GM06990 (cell line): Measurements from ENCODE around the gene AMACR.

Experiments
- DNase-seq: peaks from one replicate; pipeline ENCODE4 v3.0.0-alpha.2; 2011; ENCODE audit not compliant: insufficient read length; ENCODE audit errors: extremely low read depth
- H3K27me3 ChIP-seq: replicated peaks from 2 replicates; pipeline ENCODE4 v1.6.0; 2011; ENCODE audit warnings: low read length; ENCODE audit not compliant: control insufficient read depth, insufficient read depth
- H3K36me3 ChIP-seq: 2 replicates; pipeline ENCODE4 v1.5.1; 2011; ENCODE audit warnings: low read length; ENCODE audit not compliant: control insufficient read depth, insufficient read depth
- H3K4me3 ChIP-seq: replicated peaks from 2 replicates; pipeline ENCODE4 v1.5.1; 2011; ENCODE audit warnings: low read depth, mild to moderate bottlenecking, control low read depth, low read length
- CTCF ChIP-seq: IDR thresholded peaks from 2 replicates; pipeline ENCODE4 v1.5.1; 2011; ENCODE audit warnings: low read length, control low read depth, mild to moderate bottlenecking, inconsistent platforms; ENCODE audit not compliant: insufficient read depth, poor library complexity, severe bottlenecking

AMACR gene

GRCh38 chr5:34026089-34026761, 18.4 kb upstream of the AMACR start:
- no peaks in the 10 kb centered on the region for H3K27me3 ChIP-seq
- no peaks in the 10 kb centered on the region for H3K36me3 ChIP-seq
- no peak overlapping the region for H3K4me3 ChIP-seq
- DNase-seq, result no peak
- TF ChIP-seq CTCF, result no peak

GRCh38 chr5:34022121-34022705, 14.4 kb upstream of the AMACR start:
- no peak for TF ChIP-seq CTCF
- Histone ChIP-seq H3K36me3 (no peaks in the 10 kb centered on the region), H3K4me3 (no peak overlapping the region), H3K27me3 (no peaks in the 10 kb centered on the region)
- DNase-seq, result peak; percentile 9

- H3K27me3 ChIP-seq, result no peaks in the 10 kb centered on the region
- DNase-seq, result no peak
- no peak overlapping the region for H3K4me3 ChIP-seq
- TF ChIP-seq CTCF, result no peak
- H3K36me3 ChIP-seq, result no peaks in the 10 kb centered on the region
Measured at GRCh38 chr5:34021334-34021733, 13.5 kb upstream of the AMACR start.

- no peak for DNase-seq
- no peak for TF ChIP-seq CTCF
- Histone ChIP-seq H3K4me3 (no peak overlapping the region), H3K27me3 (no peaks in the 10 kb centered on the region), H3K36me3 (no peaks in the 10 kb centered on the region)
Measured at GRCh38 chr5:34020726-34021125, 12.9 kb upstream of the AMACR start.

- H3K27me3 ChIP-seq, result no peaks in the 10 kb centered on the region
- DNase-seq, result no peak
- no peak overlapping the region for H3K4me3 ChIP-seq
- H3K36me3 ChIP-seq, result no peaks in the 10 kb centered on the region
- no peak for TF ChIP-seq CTCF
Measured at GRCh38 chr5:34017254-34017653, 9.4 kb upstream of the AMACR start.
